A549 (cell line): ENCODE results near the gene NRXN3. TPM values are rescaled to one million over a fixed set of nuclear protein-coding genes. Genes with fewer than 3 reads are reported as not detected.

ENCODE experiments used
- ATAC-seq, 2 experiments: fragments of 200-7000 bp in 1 of 2; fragments of >200 bp in 1 of 2; cut with Nextera tagmentation in 1 of 2; cut with Tn5 transposase in 1 of 2; 3 replicates each; pipeline versions ENCODE4 v1.8.0 to v1.9.1; 2018 to 2020; ENCODE audit warnings: mild to moderate bottlenecking in 1 of 2, moderate library complexity in 1 of 2
- CTCF ChIA-PET: fragments of 300-600 bp; sonication (Branson Sonifier 250); formaldehyde crosslinking; extraction: SDS; loops from one replicate; lab custom pipeline; 2021; ENCODE audit warnings: antibody characterized with exemption, inconsistent platforms; lab: Yijun Ruan, JAX
- POLR2A ChIA-PET: fragments of 350-600 bp; formaldehyde crosslinking; extraction: SDS; loops from one replicate; lab custom pipeline; 2021; ENCODE audit warnings: antibody characterized with exemption, inconsistent platforms; lab: Yijun Ruan, JAX
- DNase-seq, 2 experiments: peaks; one replicate each; pipeline versions ENCODE4 v3.0.0 to v3.0.0-alpha.2; 2011 to 2016; ENCODE audit warnings: low read depth in 1 of 2, low spot score in 1 of 2
- FAIRE-seq: peaks from 2 replicates; lab custom pipeline; 2011; peaks lifted over from hg19 to GRCh38; lab: Jason Lieb, UNC
- H3K27ac ChIP-seq, 2 experiments: fragments of >200 bp; sonication (Bioruptor Twin); formaldehyde crosslinking; 3 replicates each; pipeline ENCODE4 v1.5.1; 2016 to 2017
- H3K4me1 ChIP-seq: fragments of >200 bp; sonication (Bioruptor Twin); formaldehyde crosslinking; 3 replicates; pipeline ENCODE4 v1.6.1; 2016
- H3K4me2 ChIP-seq: fragments of >200 bp; sonication (Bioruptor Twin); formaldehyde crosslinking; 3 replicates; pipeline ENCODE4 v1.6.1; 2016
- H3K4me3 ChIP-seq: fragments of >200 bp; sonication (Bioruptor Twin); formaldehyde crosslinking; 3 replicates; pipeline ENCODE4 v1.5.1; 2016
- H3K9me3 ChIP-seq: fragments of >200 bp; sonication (Bioruptor Twin); formaldehyde crosslinking; 3 replicates; pipeline ENCODE4 v1.6.1; 2016
- CBX2 ChIP-seq: fragments of 200-600 bp; sonication (generic); IDR thresholded peaks from 2 replicates; pipeline ENCODE4 v1.6.1; 2016; ENCODE audit warnings: low read depth, mild to moderate bottlenecking, borderline replicate concordance
- CHD2 ChIP-seq: fragments of 150-350 bp; IDR thresholded peaks from 2 replicates; pipeline ENCODE4 v1.6.1; 2014; ENCODE audit warnings: low read length; ENCODE audit not compliant: partially characterized antibody
- CHD4 ChIP-seq: fragments of 200-600 bp; sonication (generic); IDR thresholded peaks from 2 replicates; pipeline ENCODE4 v1.6.1; 2016; ENCODE audit warnings: antibody characterized with exemption, mild to moderate bottlenecking, borderline replicate concordance
- EHMT2 ChIP-seq: fragments of 200-600 bp; sonication (generic); IDR thresholded peaks from 2 replicates; pipeline ENCODE4 v1.6.1; 2016; ENCODE audit warnings: antibody characterized with exemption, low read depth, mild to moderate bottlenecking, moderate library complexity
- ESRRA ChIP-seq: fragments of 150-350 bp; IDR thresholded peaks from 2 replicates; pipeline ENCODE4 v1.6.1; 2014; ENCODE audit warnings: mild to moderate bottlenecking, low read length, borderline replicate concordance
- FOSL2 ChIP-seq, 2 experiments: fragments of 450-650 bp in 1 of 2; fragments of >200 bp in 1 of 2; sonication (Bioruptor Twin) in 1 of 2; formaldehyde crosslinking; IDR thresholded peaks; 2 replicates each; pipeline versions ENCODE4 v1.5.0 to v1.6.1; 2016 to 2020; ENCODE audit warnings: mild to moderate bottlenecking in 1 of 2, moderate library complexity in 1 of 2
- HDAC2 ChIP-seq: fragments of 200-600 bp; sonication (generic); IDR thresholded peaks from 2 replicates; pipeline ENCODE4 v1.6.1; 2016
- HOXB13 ChIP-seq: fragments of 250-450 bp; sonication (Bioruptor Pico); IDR thresholded peaks from 2 replicates; pipeline ENCODE4 v1.5.0; 2020; ENCODE audit warnings: low read depth, mild to moderate bottlenecking, moderate library complexity
- KDM1A ChIP-seq: fragments of 200-600 bp; sonication (generic); IDR thresholded peaks from 2 replicates; pipeline ENCODE4 v1.6.1; 2016; ENCODE audit warnings: low read depth, mild to moderate bottlenecking
- MAX ChIP-seq: IDR thresholded peaks from 2 replicates; pipeline ENCODE4 v1.6.1; 2012
- MAZ ChIP-seq: fragments of 150-350 bp; IDR thresholded peaks from 2 replicates; pipeline ENCODE4 v1.6.1; 2014; ENCODE audit warnings: antibody characterized with exemption, low read depth, low read length, borderline replicate concordance
- NFE2L2 ChIP-seq: fragments of 150-350 bp; conservative IDR thresholded peaks from 2 replicates; pipeline ENCODE4 v1.6.1; 2014; ENCODE audit warnings: low read length
- NPAS2 ChIP-seq: fragments of 250-450 bp; sonication (Bioruptor Pico); IDR thresholded peaks from 2 replicates; pipeline ENCODE4 v1.8.0; 2022; ENCODE audit warnings: mild to moderate bottlenecking, moderate library complexity, borderline replicate concordance
- PBX3 ChIP-seq: IDR thresholded peaks from 2 replicates; pipeline ENCODE4 v1.6.1; 2012
- POLR2A ChIP-seq: IDR thresholded peaks from 2 replicates; pipeline ENCODE4 v1.6.1; 2012; ENCODE audit warnings: mild to moderate bottlenecking, low read length
- POLR2AphosphoS2 ChIP-seq: conservative IDR thresholded peaks from 2 replicates; pipeline ENCODE4 v1.6.1; 2012; ENCODE audit warnings: low read length, improper control_type of control experiment, inconsistent platforms
- RARB ChIP-seq: fragments of 250-450 bp; sonication (Bioruptor Pico); IDR thresholded peaks from 2 replicates; pipeline ENCODE4 v1.8.0; 2021; ENCODE audit warnings: mild to moderate bottlenecking, moderate library complexity
- RCOR1 ChIP-seq: fragments of 150-350 bp; IDR thresholded peaks from 2 replicates; pipeline ENCODE4 v1.6.1; 2014; ENCODE audit warnings: antibody characterized with exemption, low read length, low read depth
- RFX5 ChIP-seq: fragments of 450-650 bp; IDR thresholded peaks from 2 replicates; pipeline ENCODE4 v1.7.1; 2014; ENCODE audit warnings: antibody characterized with exemption, mild to moderate bottlenecking, moderate library complexity
- SREBF2 ChIP-seq: fragments of 450-650 bp; IDR thresholded peaks from 2 replicates; pipeline ENCODE4 v1.6.1; 2014; ENCODE audit warnings: mild to moderate bottlenecking, moderate library complexity
- TFCP2L1 ChIP-seq: fragments of 250-450 bp; sonication (Bioruptor Pico); IDR thresholded peaks from 2 replicates; pipeline ENCODE4 v1.5.0; 2021; ENCODE audit warnings: mild to moderate bottlenecking
- TP53 ChIP-seq: fragments of 250-450 bp; sonication (Bioruptor Pico); IDR thresholded peaks from 2 replicates; pipeline ENCODE4 v1.5.0; 2021; ENCODE audit warnings: mild to moderate bottlenecking, moderate library complexity
- ZSCAN20 ChIP-seq: fragments of 250-450 bp; sonication (Bioruptor Pico); IDR thresholded peaks from 2 replicates; pipeline ENCODE4 v1.8.0; 2022; ENCODE audit warnings: mild to moderate bottlenecking, moderate library complexity
- WGBS: methylation state at CpG from one replicate; pipeline ENCODE4 v1.1.6; 2017; ENCODE audit errors: missing lambda C conversion rate; 5-methylcytosine and 5-hydroxymethylcytosine counted together
- polyA plus RNA-seq, 4 experiments: library from polyadenylated mRNA; depleted of rRNA in 3 of 4; stranded (reverse); fragments of >200 nt; fragmentation: RNase III in 1 of 4; extraction: RNeasy Plus Mini Kit Qiagen cat#74134 plus additional on column Dnase treatment in 1 of 4; gene quantifications; 2 replicates in 3 of 4; 3 replicates in 1 of 4; pipeline ENCODE4 v1.2.3, GENCODE V29; 2011 to 2017
- TF ChIP-seq, protein P1 (sequence below): fragments of >200 bp; sonication (Bioruptor Twin); formaldehyde crosslinking; IDR thresholded peaks from 2 replicates; pipeline ENCODE4 v1.6.1; 2016
- TF ChIP-seq, protein P2 (sequence below): fragments of 250-450 bp; sonication (Bioruptor Pico); IDR thresholded peaks from 2 replicates; pipeline ENCODE4 v1.5.0; 2021; ENCODE audit warnings: mild to moderate bottlenecking, moderate library complexity, borderline replicate concordance

Gene NRXN3
- polyA plus RNA-seq, 2 of the 4 experiments (the other 2 are of a cell fraction) = 0.62 to 2.3 TPM

DNA sequence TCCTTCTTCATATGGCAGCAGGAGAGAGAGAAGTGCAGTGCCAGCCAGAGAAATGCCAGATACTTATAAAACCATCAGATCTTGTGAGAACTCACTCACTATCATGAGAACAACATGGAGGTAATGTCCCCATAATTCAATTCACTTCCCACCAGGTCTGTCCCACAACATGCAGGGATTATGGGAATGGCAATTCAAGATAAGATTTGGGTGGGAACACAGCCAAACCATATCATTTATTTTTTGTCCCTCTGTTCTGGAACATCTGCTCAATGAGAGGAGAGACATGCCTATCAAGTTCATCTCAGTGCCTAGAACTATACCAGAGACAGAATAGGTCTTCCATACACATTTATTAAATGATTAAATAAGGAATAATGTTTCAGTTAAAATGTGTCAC is 543.5 kb downstream of the NRXN3 start:
- no peak for DNase-seq
- ChIA-PET POLR2A (no interaction called here), CTCF (no interaction called here)
- no peak overlapping the region for H3K4me2 ChIP-seq
- H3K9me3 ChIP-seq = no peaks in the 10 kb centered on the region
- TF ChIP-seq RARB (CRISPR knock-in tag) = no peak
- TF ChIP-seq CHD4 = no peak
- no peak for TF ChIP-seq CHD2
- no peak for TF ChIP-seq KDM1A
- TF ChIP-seq POLR2A = no peak
- TF ChIP-seq EHMT2 = no peak
- TF ChIP-seq, protein P1, sequence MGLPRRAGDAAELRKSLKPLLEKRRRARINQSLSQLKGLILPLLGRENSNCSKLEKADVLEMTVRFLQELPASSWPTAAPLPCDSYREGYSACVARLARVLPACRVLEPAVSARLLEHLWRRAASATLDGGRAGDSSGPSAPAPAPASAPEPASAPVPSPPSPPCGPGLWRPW = no peak
- TF ChIP-seq ESRRA = no peak
- no peaks in the 10 kb centered on the region for H3K4me1 ChIP-seq
- no peak for FAIRE-seq
- ATAC-seq = no peak
- H3K27ac ChIP-seq = no peak overlapping the region
- no peak overlapping the region for H3K4me3 ChIP-seq

DNA sequence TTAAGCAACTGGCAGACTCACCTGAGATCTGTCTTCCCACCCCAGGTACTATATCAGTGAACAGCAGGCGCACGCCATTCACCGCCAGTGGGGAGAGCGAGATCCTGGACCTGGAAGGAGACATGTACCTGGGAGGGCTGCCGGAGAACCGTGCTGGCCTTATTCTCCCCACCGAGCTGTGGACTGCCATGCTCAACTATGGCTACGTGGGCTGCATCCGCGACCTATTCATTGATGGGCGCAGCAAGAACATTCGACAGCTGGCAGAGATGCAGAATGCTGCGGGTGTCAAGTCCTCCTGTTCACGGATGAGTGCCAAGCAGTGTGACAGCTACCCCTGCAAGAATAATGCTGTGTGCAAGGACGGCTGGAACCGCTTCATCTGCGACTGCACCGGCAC is 544.5 kb downstream of the NRXN3 start:
- 35% methylated on average over 14 of the region's 18 CpGs for WGBS
- ChIA-PET CTCF (no interaction called here), POLR2A (no interaction called here)
- Histone ChIP-seq H3K4me1 (no peaks in the 10 kb centered on the region), H3K27ac (no peak overlapping the region), H3K9me3 (no peaks in the 10 kb centered on the region), H3K4me3 (no peak overlapping the region), H3K4me2 (no peak overlapping the region)
- no peak for TF ChIP-seq FOSL2 (IDR thresholded peaks at IDR 0.05)
- no peak for TF ChIP-seq FOSL2 (CRISPR knock-in tag; IDR thresholded peaks at IDR 0.05)
- no peak for TF ChIP-seq NFE2L2
- TF ChIP-seq TFCP2L1 = no peak
- no peak for TF ChIP-seq RCOR1
- TF ChIP-seq, protein P2, sequence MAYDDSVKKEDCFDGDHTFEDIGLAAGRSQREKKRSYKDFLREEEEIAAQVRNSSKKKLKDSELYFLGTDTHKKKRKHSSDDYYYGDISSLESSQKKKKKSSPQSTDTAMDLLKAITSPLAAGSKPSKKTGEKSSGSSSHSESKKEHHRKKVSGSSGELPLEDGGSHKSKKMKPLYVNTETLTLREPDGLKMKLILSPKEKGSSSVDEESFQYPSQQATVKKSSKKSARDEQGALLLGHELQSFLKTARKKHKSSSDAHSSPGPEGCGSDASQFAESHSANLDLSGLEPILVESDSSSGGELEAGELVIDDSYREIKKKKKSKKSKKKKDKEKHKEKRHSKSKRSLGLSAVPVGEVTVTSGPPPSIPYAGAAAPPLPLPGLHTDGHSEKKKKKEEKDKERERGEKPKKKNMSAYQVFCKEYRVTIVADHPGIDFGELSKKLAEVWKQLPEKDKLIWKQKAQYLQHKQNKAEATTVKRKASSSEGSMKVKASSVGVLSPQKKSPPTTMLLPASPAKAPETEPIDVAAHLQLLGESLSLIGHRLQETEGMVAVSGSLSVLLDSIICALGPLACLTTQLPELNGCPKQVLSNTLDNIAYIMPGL (CRISPR knock-in tag) = no peak
- no peak for TF ChIP-seq ZSCAN20 (CRISPR knock-in tag)
- TF ChIP-seq RFX5 = no peak
- no peak for TF ChIP-seq MAX
- TF ChIP-seq NPAS2 (CRISPR knock-in tag) = no peak
- TF ChIP-seq MAZ = no peak
- no peak for TF ChIP-seq HDAC2
- TF ChIP-seq, protein P1 = no peak
- TF ChIP-seq HOXB13 (CRISPR knock-in tag) = no peak
- ATAC-seq (no peak), FAIRE-seq (no peak), DNase-seq (no peak)

DNA sequence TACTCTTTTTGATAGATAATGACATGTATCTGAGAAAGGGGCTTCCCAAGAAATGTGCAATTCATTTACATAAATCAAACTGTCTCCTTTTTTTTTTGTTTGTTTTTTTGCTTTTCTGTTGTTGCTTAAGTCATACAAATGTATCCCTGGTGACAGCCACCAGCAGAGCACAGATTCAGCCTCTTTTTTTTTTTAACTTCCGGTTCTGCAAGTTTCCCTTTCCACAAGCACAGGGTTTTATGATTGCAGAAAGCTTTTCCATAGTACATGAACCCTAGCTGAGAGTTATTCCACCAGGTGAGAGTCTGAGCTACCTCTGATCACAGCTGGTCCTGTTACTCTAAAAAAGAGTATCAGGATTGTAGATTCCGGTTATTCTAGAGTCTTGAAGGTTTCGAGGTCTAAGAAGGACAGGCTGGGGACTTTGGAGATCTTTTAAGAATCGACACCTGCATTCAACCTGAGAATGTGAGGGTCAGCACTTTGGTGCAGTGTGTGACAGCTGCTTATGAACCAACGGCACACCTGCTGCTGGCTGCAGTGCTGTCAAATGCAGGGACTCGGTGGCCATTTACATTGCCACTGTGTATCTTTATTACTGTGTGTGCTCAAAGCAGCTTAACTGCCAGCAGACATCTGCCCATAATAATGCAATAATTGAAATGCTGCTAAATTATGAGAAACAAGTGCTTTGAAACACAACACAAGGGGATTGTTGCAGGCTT is 551.7 kb downstream of the NRXN3 start:
- H3K4me2 ChIP-seq = no peak overlapping the region
- FAIRE-seq (no peak), ATAC-seq (no peak), DNase-seq (no peak)
- TF ChIP-seq POLR2AphosphoS2 (no peak), HDAC2 (no peak), SREBF2 (no peak), CBX2 (no peak), ZSCAN20 (CRISPR knock-in tag) (no peak), PBX3 (no peak), KDM1A (no peak), TP53 (CRISPR knock-in tag) (no peak), POLR2A (no peak)
- TF ChIP-seq, protein P2 (CRISPR knock-in tag) = no peak
- H3K27ac ChIP-seq = no peak overlapping the region
- H3K9me3 ChIP-seq = no peaks in the 10 kb centered on the region
- ChIA-PET POLR2A (no interaction called here), CTCF (no interaction called here)
- no peaks in the 10 kb centered on the region for H3K4me1 ChIP-seq
- 3% methylated on average over 6 of the region's 6 CpGs for WGBS
- no peak overlapping the region for H3K4me3 ChIP-seq
